Central memory CD8-positive, alpha-beta T cell (primary cell): Measurements from ENCODE around the gene SMO.
"Not testable (repeated sequence)": the region's sequence is repeated elsewhere in the genome, so short reads cannot be mapped to it uniquely, and the experiment has no call there.

Experiments
- ATAC-seq: fragments of 150-1000 bp; cut with Tn5 transposase; replicated peaks from 2 replicates; pipeline ENCODE4 v1.10.0; 2022; ENCODE audit warnings: mild to moderate bottlenecking, moderate FRiP score, moderate number of reproducible peaks; ENCODE audit not compliant: poor library complexity, severe bottlenecking; ENCODE audit errors: extremely low read depth
- DNase-seq, 2 donors: peaks; one replicate each; pipeline ENCODE4 v3.0.0; 2021; ENCODE audit warnings: low spot score in 2 of 2
- H3K27ac Mint-ChIP-seq: one replicate; pipeline ENCODE4 v1.8.0; 2022; ENCODE audit warnings: low read depth, mild to moderate bottlenecking, moderate library complexity, mixed read lengths
- H3K27me3 Mint-ChIP-seq: one replicate; pipeline ENCODE4 v1.8.0; 2022; ENCODE audit warnings: mixed read lengths
- H3K36me3 Mint-ChIP-seq: one replicate; pipeline ENCODE4 v1.8.0; 2022; ENCODE audit warnings: mild to moderate bottlenecking, moderate library complexity, mixed read lengths; ENCODE audit not compliant: insufficient read depth
- H3K4me1 Mint-ChIP-seq: one replicate; pipeline ENCODE4 v1.8.0; 2022; ENCODE audit warnings: mixed read lengths
- H3K4me3 Mint-ChIP-seq: one replicate; pipeline ENCODE4 v1.8.0; 2022; ENCODE audit warnings: mild to moderate bottlenecking, moderate library complexity, mixed read lengths
- H3K9me3 Mint-ChIP-seq: one replicate; pipeline ENCODE4 v1.8.0; 2022; ENCODE audit warnings: mixed read lengths

The SMO gene

DNA sequence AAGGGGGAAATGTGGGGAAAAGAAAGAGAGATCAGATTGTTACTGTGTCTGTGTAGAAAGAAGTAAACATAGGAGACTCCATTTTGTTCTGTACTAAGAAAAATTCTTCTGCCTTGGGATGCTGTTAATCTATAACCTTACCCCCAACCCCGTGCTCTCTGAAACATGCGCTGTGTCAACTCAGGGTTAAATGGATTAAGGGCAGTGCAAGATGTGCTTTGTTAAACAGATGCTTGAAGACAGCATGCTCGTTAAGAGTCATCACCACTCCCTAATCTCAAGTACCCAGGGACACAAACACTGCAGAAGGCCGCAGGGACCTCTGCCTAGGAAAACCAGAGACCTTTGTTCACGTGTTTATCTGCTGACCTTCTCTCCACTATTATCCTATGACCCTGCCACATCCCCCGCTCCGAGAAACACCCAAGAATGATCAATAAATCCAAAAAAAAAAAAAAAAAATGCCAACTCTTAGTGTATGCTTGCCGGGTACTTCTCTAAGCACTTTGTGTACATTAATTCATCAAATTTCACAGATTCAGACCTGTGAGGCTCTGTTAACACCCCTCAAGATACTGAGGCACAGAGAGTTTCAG, 28.5 kb downstream of the SMO start:
- not testable (repeated sequence) for ATAC-seq, H3K4me3 Mint-ChIP-seq, DNase-seq, H3K27ac Mint-ChIP-seq, H3K36me3 Mint-ChIP-seq, H3K4me1 Mint-ChIP-seq, H3K9me3 Mint-ChIP-seq
- H3K27me3 Mint-ChIP-seq, result peaks cover 18% of the 10 kb centered on the region

DNA sequence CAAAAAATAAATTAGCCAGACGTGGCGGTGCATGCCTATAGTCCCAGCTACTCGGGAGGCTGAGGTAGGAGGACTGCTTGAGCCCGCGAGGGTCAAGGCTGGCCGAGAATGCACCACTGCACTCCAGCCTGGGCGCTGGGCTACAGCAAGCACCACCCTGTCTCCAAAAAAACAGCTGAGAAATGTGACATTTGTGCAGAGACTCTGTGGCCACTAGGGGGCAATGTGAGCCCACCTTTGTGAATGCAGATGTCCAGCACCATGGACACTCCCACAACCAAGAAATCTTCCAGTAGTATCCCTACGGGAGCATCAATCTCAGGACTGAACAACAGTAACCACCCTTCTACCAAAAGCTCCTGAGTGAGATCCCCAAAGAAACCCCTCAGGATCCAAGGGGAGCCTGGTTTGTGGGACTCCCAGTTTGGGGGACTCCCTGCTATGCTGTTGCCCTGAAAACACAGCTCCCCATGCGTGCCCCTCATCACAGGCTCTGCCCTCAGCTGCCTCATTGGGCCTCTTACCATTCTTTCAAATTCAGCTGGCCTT, 30.2 kb downstream of the SMO start:
- H3K4me1 Mint-ChIP-seq, result peaks cover 4% of the 10 kb centered on the region
- H3K36me3 Mint-ChIP-seq, result peaks cover 4% of the 10 kb centered on the region
- H3K27ac Mint-ChIP-seq, result no peak overlapping the region
- DNase-seq (peak; percentile 65 to 74), ATAC-seq (peak; percentile 84)
- no peak overlapping the region for H3K4me3 Mint-ChIP-seq
- no peaks in the 10 kb centered on the region for H3K9me3 Mint-ChIP-seq
- H3K27me3 Mint-ChIP-seq, result peaks cover 18% of the 10 kb centered on the region

DNA sequence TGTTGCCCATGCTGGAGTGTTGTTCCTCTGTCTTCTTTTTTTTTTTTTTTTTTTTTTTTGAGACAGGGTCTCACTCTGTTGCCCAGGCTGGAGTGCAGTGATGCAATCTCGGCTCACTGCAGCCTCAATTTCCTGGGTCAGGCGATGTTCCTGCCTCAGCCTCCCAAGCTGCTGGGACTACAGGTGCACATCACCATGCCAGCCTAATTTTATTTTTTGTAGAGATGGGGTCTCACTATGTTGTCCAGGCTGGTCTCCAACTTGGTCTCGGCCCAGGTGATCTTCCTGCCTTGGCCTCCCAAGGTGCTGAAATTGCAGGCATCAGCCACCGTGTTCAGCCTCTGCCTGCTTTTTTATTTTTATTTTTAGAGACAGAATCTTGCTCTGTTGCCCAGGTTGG, 30.7 kb downstream of the SMO start:
- H3K36me3 Mint-ChIP-seq, H3K4me1 Mint-ChIP-seq, H3K9me3 Mint-ChIP-seq, H3K4me3 Mint-ChIP-seq, ATAC-seq, DNase-seq, H3K27ac Mint-ChIP-seq: not testable (repeated sequence)
- peaks cover 18% of the 10 kb centered on the region for H3K27me3 Mint-ChIP-seq

DNA sequence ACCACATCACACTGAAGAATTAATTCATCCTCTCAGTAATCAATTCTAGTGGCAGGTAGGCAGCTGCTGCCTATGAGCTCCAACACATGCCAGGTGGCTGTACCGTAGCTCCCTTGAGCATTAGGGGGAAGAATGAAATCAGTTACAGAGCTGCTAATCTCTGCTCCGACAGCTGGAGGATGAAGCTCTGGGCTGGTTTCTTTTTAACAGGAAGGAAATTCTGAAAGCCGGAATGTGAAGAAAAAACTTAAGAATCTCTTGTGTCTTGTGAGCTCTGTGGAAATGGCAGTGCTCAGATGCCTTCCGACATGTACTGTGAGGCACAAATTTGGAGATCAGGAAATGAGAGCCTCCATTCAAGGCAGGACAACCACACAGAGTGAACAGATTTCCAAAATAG, 33.6 kb downstream of the SMO start:
- Mint-ChIP-seq H3K9me3 (no peaks in the 10 kb centered on the region), H3K36me3 (peaks cover 6% of the 10 kb centered on the region), H3K27me3 (peaks cover 14% of the 10 kb centered on the region), H3K4me1 (peaks cover 23% of the 10 kb centered on the region), H3K27ac (no peak overlapping the region), H3K4me3 (peak overlapping the region; percentile 6)
- no peak for DNase-seq
- ATAC-seq, result no peak

- no peaks in the 10 kb centered on the region for H3K9me3 Mint-ChIP-seq
- peak; percentile 88 to 90 for DNase-seq
- peaks cover 29% of the 10 kb centered on the region for H3K4me1 Mint-ChIP-seq
- no peaks in the 10 kb centered on the region for H3K27me3 Mint-ChIP-seq
- H3K36me3 Mint-ChIP-seq, result peaks cover 6% of the 10 kb centered on the region
- ATAC-seq, result peak; percentile 95
- peak within 1 kb of the TSS; percentile 87 for H3K27ac Mint-ChIP-seq
- H3K4me3 Mint-ChIP-seq, result peak within 1 kb of the TSS; percentile 80
These were observed 36.1 kb downstream of the SMO start, which contains the start of gene AHCYL2 for GRCh38 chr7:129224251-129225205. Gene AHCYL2 (plus strand): TSS chr7:129225030.

- DNase-seq, result peak in 1 of 2 donors; percentile 47
- H3K4me3 Mint-ChIP-seq, result peak overlapping the region; percentile 80
- H3K27me3 Mint-ChIP-seq, result no peaks in the 10 kb centered on the region
- H3K27ac Mint-ChIP-seq, result peak overlapping the region; percentile 87
- peaks cover 6% of the 10 kb centered on the region for H3K36me3 Mint-ChIP-seq
- no peaks in the 10 kb centered on the region for H3K9me3 Mint-ChIP-seq
- ATAC-seq, result peak; percentile 50
- H3K4me1 Mint-ChIP-seq, result peaks cover 29% of the 10 kb centered on the region
These were observed 36.9 kb downstream of the SMO start for GRCh38 chr7:129225206-129225930.

DNA sequence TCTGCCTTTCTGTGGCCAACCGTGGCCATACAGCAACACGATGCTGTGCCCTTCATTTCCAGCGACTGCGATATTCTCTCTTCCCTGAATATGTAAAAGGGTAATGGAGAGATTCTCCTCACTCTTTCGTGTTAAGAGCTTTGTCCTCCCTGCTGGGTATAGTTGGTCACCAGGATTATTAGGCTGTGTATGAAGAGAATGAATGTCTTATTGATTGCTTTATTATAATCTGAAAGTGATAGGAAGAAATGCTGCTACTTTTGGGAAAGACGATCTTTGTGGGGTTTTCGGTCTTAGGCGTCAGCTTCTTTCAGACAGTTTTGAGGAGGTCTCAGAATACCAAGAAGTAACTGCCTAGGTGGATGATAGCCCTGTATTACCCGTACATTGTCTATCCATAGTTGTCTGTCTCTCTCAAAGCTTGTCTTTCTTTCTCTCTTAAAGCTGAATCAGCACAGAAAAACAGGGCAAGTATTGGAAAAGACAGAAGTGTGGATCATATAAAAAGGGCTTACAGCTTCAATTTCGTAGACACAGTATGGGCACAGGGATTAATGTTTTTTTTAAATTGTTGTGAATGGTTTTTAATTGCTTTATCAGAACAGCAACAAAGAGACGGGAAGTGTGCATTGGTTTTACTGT, 37.6 kb downstream of the SMO start:
- H3K4me1 Mint-ChIP-seq, result peaks cover 29% of the 10 kb centered on the region
- H3K36me3 Mint-ChIP-seq, result peaks cover 6% of the 10 kb centered on the region
- ATAC-seq (no peak), DNase-seq (no peak)
- H3K27ac Mint-ChIP-seq, result peak overlapping the region; percentile 87
- H3K27me3 Mint-ChIP-seq, result no peaks in the 10 kb centered on the region
- no peaks in the 10 kb centered on the region for H3K9me3 Mint-ChIP-seq
- peak overlapping the region; percentile 80 for H3K4me3 Mint-ChIP-seq

DNA sequence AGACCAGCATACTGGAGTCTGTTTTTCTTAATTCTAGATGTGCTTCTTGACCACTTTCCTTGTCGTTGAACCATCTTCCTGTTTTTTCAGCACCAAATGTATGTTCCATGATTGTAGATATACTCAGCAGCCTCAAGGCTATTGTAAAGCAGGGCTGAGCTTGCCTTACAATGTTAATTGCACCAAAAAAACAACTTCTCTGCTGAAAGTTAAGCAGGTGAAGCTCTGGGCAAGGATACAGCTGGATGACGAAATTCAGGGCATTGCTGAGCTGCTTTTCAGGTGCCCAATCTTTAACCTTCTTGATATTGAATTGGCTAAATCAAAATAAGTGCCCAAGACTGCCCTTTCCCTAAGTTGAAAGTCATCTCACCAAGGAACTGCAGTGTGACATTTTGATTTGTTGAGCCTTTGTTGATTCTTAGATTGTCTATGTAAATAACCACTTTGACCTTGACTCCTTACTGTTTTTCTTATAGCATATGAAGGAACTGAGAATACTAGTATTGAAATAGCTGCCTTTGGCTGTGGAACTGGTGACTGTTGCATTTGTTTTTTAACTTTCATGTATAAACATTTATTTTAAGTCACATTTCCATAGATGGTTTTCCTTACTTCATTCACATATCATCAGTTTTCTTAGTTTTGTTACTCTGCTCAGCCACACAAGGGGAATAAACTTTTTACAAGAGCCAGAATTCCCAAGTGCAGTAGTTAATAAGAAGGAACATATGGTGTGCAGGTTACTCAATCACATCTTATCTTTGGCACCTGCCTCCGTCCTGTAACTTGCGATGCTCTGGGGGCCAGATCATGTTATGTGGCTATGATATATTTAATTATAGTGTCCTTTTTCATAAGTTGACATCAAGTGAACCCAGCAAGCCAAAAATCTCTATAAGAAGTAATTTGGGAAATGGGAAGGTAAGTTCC, 39.5 kb downstream of the SMO start:
- Mint-ChIP-seq H3K27me3 (no peaks in the 10 kb centered on the region), H3K27ac (no peak overlapping the region), H3K9me3 (no peaks in the 10 kb centered on the region), H3K36me3 (peaks cover 6% of the 10 kb centered on the region), H3K4me1 (peaks cover 25% of the 10 kb centered on the region), H3K4me3 (no peak overlapping the region)
- no peak for ATAC-seq
- DNase-seq, result no peak

DNA sequence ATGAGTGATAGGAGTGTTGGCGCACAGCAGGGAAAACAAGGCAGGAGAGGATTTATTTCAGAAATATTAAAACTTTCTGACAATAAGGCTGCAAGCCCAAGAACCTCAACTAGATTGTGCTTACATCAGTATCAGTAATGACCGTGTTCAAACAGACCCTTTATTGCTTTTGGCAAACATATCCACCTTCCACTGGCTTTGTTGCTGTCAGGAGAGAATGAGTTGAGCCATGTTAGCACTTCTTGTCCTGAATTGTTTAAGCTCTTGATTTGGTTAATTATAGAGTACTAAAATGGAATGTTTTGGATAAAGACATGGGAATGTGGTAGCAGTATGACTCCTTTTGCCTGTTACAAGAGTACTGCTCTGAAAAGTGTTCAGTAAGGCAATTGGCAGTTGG, 40.2 kb downstream of the SMO start:
- no peak overlapping the region for H3K27ac Mint-ChIP-seq

DNA sequence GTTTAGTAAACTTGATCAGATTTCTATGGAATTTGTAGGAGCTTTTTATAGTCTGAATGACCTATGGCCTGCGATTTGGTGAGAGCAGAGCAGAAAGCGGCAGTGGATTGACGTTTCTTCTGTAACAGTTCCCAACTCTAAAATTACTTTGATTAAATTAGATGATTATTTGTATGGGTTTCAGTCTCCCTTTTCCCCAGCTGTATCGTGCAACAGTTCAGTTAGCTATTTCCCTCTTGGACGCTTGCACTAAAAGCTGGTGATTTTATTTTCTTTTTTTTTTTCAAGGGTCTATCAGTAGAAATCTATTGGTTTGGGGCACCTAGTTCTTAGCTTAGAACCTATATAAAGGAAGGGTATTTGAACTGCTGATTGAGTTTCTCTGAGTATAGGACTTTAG, 43.2 kb downstream of the SMO start:
- no peaks in the 10 kb centered on the region for H3K27me3 Mint-ChIP-seq
- no peaks in the 10 kb centered on the region for H3K9me3 Mint-ChIP-seq
- peaks cover 6% of the 10 kb centered on the region for H3K36me3 Mint-ChIP-seq
- no peak for ATAC-seq
- H3K4me3 Mint-ChIP-seq, result no peak overlapping the region
- H3K27ac Mint-ChIP-seq, result no peak overlapping the region
- no peak for DNase-seq
- peaks cover 15% of the 10 kb centered on the region for H3K4me1 Mint-ChIP-seq

More for the DNA sequence above, 40.2 kb downstream of the SMO start:
- Mint-ChIP-seq H3K4me3 (no peak overlapping the region), H3K4me1 (peaks cover 25% of the 10 kb centered on the region), H3K9me3 (no peaks in the 10 kb centered on the region), H3K27me3 (no peaks in the 10 kb centered on the region), H3K36me3 (peaks cover 6% of the 10 kb centered on the region)
- DNase-seq, result no peak
- ATAC-seq, result no peak

DNA sequence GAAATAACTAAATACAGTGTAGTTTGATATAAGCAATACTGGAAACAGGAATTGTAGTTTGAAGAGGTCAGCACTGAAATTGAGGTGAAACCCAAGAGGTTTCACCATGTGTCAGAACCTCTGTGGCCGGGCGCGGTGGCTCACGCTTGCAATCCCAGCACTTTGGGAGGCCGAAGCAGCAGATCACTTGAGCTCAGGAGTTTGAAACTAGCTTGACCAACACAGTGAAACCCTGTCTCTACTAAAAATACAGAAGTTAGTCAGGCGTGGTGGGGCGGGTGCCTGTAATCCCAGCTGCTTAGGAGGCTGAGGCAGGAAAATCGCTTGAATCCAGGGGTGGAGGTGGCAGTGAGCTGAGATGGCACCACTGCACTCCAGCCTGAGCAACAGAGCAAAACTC, 50.1 kb downstream of the SMO start:
- Mint-ChIP-seq H3K4me3 (no peak overlapping the region), H3K36me3 (peaks cover 3% of the 10 kb centered on the region), H3K27me3 (no peaks in the 10 kb centered on the region), H3K4me1 (peaks cover 24% of the 10 kb centered on the region), H3K27ac (no peak overlapping the region), H3K9me3 (no peaks in the 10 kb centered on the region)
- DNase-seq, result no peak
- no peak for ATAC-seq
